Esophagus muscularis mucosa (tissue), 3 donors: ENCODE measurements around the gene ANKRD23.

Experiments used
- CTCF ChIP-seq, 3 experiments: fragments of 200-600 bp in 2 of 3; fragments of 450-650 bp in 1 of 3; sonication (generic) in 2 of 3; IDR thresholded peaks; one replicate each; pipeline ENCODE4 v1.5.1; 2017 to 2019; ENCODE audit warnings: antibody characterized with exemption in 3 of 3, mild to moderate bottlenecking in 2 of 3, moderate library complexity in 1 of 3
- POLR2A ChIP-seq: fragments of 450-650 bp; IDR thresholded peaks from one replicate; pipeline ENCODE4 v1.6.1; 2017; ENCODE audit warnings: antibody characterized with exemption, moderate library complexity, mild to moderate bottlenecking, low read depth
- POLR2AphosphoS5 ChIP-seq, 2 donors: sonication (generic); formaldehyde crosslinking; IDR thresholded peaks; one replicate each; pipeline ENCODE4 v1.6.1; 2017; ENCODE audit warnings: antibody characterized with exemption in 2 of 2

- no peak for TF ChIP-seq CTCF (IDR thresholded peaks at IDR 0.05)
- TF ChIP-seq POLR2A: no peak
- peak in 1 of 2 donors; percentile 5 for TF ChIP-seq POLR2AphosphoS5 (IDR thresholded peaks at IDR 0.05)
These were observed 15.4 kb upstream of the ANKRD23 start for GRCh38 chr2:96859099-96859649.
